GM19193 (cell line): ENCODE results near the gene CGB7.
A peak's percentile ranks its signal among the peaks of the same experiment; 100 is the strongest.

Experiments
- POLR2A ChIP-seq: IDR thresholded peaks from 4 replicates; pipeline ENCODE4 v1.6.1; 2011; ENCODE audit not compliant: insufficient read depth, insufficient read length; ENCODE audit errors: extremely low read depth

CGB7 gene

GRCh38 chr19:49085020-49085867 lies 27.7 kb upstream of the CGB7 start, which contains the start of gene SNRNP70:
TSS of gene SNRNP70 (plus strand) at chr19:49085451. CDS start at chr19:49086415, 964 bp downstream.
- peak; percentile 98 for TF ChIP-seq POLR2A

DNA sequence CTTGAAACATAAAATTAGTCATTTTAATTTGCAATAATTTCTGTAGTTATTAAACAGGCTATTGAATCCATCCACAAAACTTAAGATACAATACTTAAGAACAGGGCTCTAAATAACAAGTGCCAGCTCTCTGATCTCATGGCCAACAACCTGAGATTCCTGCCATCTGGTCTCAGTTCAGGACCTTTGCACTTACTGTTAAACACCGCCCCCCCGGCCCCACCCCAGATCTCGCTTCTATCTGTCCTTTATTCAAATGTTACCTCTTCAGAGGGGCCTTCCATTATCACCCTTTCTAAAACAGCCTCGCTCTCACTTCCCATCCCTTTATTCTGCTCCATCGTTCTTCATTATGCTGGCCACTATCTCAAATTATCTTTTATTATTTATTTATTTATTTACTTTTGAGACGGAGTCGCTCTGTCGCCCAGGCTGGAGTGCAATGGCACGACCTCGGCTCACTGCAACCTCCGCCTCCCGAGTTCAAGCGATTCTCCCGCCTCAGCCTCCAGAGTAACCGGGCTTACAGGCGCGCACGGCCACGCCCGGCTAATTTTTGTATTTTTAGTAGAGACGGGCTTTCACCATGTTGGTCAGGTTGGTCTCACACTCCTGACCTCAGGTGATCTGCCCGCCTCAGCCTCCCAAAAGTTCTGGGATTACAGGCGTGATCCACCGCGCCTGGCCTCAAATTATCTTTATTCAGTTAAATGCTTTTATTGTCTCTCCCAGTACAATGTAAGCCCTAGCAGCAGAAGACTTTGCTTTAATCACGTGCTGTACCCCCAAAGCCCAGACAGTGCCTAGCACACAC lies 26.9 kb upstream of the CGB7 start:
- TF ChIP-seq POLR2A, result no peak

DNA sequence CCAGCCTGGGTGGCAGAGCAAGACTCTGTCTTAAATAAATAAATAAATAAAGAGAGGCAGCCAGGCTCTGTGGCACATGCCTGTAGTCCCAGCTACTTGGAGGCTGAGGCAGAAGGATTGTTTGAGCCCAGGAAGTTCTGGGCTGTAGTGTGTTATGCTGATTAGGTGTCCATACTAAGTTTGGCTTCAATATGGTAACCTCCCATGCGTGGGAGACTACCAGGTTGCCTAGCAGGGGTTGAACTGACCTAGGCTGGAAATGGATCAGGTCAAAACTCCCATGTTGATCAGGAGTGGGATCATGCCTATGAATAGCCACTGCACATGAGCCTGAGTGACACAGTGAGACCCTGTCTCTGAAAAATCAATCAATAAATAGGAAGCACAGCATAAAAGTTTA lies 23.7 kb upstream of the CGB7 start:
- no peak for TF ChIP-seq POLR2A

DNA sequence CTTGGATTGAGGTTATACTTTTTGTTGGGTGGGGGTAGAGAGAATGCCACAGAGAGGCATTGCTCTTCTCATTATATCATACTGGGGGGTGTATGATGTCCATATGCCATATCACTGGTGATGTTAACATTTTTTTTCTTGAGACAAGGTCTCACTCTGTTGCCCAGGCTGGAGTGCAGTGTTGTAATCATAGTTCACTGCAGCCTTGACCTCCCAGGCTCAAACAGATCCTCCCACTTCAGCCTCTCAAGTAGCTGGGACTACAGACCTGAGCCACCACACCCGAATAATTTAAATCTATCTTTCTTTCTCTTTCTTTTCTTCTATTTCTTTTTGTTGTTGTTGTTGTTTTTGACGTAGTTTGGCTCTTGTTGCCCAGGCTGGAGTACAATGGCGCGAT lies 22.8 kb upstream of the CGB7 start:
- no peak for TF ChIP-seq POLR2A

DNA sequence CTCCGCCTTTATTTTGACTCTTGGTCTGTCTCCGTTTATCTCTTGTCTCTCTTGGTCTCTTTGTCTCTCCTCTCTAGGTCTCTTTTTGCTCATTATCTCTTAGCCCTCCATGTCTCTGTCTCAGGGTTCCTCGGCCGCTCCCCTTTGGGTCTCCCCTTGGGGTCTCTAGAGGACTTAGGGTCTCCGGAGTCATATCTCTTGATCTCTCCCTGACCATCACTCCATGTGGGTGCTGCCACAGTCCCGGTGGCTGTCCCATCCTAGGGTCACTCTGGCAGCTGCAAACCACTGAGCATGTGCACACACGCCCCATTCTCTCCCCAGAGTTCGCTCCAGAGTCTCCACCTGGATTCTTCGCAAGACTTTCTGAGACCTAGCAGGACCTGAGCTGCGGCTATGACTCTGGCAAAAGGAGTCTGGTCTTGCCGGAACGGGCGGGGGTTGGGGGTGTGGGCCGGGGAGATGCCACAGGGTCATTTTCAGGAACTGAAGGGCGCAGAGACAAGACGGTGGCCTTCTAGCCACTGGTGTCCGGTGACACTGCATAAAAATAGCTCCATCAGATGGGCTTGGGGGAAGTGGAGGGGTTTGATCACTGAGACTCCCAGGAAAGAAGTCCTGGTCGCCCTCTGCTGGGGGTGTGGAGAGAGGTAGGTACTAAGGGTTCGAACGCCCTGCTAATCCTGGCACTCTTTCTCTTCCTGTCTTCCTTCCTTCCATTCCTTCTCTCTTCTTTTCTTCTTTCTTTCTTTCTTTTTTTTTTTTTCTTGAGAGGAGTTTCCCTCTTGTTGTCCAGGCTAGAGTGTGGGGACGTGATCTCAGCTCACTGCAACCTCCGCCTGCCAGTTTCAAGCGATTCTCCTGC lies 16.2 kb upstream of the CGB7 start:
- TF ChIP-seq POLR2A, result no peak

- TF ChIP-seq POLR2A, result no peak
Observed at GRCh38 chr19:49071860-49072547, 14.5 kb upstream of the CGB7 start.

GRCh38 chr19:49070416-49070815 lies 12.9 kb upstream of the CGB7 start:
- no peak for TF ChIP-seq POLR2A

- TF ChIP-seq POLR2A, result no peak
Observed at GRCh38 chr19:49069026-49069425, 11.5 kb upstream of the CGB7 start.

DNA sequence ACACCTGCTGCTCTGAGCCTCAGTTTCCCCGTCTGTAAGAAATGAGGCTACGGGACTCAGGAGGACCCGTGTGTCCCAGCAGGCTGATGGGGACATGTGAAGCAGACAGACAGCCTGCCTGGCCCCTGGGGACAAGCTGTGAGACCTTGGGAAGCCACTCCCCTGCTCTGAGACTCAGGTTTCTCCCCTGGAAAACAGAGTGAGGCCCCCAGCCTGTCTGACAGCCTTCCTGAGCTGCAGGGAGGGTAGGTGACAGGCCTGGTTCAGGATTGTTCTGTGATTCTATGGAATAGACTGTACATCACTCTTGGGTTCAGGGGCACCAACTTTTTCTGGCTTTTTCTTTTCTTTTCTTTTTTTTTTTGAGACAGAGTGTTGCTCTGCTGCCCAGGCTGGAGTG lies 10.0 kb upstream of the CGB7 start:
- TF ChIP-seq POLR2A, result no peak

DNA sequence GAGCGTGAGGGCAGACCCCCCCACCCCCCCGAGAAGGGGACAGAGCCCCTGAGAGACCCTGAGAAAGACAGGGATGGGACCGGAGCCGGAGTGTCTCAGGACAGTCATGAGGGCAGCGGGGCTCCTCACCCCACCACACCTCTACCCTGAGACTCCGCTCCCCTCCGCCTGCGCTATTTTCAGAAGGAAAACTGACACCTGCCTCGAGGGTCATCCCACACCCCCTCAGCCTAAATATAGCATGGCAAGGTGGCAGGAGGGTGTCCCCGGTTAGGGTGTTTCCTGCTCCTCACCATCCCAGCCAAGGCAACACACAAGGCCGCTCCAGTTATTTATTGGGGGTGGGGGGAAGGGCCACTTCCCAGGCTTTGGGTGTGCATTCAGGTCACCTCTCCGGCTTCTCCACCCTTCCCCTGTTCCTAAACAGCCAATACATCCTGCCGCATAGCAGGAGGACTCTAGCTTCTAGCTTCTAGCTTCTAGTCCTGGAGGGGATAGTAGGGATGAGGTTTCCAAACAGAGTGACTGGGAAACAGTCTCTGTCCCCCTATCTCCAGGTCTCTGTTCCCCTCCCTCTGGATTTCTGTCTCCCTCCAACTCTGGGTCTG lies 8.5 kb upstream of the CGB7 start:
- no peak for TF ChIP-seq POLR2A

- TF ChIP-seq POLR2A, result no peak
Observed at GRCh38 chr19:49064768-49065611, 7.4 kb upstream of the CGB7 start, which contains the start of gene NTF4. TSS of gene NTF4 (minus strand) at chr19:49064818. CDS start at chr19:49061997, 2,821 bp downstream.

GRCh38 chr19:49064029-49064629 lies 6.6 kb upstream of the CGB7 start:
- no peak for TF ChIP-seq POLR2A
